ENCODE data around the gene DPP9.
"Not testable (repeated sequence)": the region's sequence is repeated elsewhere in the genome, so short reads cannot be mapped to it uniquely, and the experiment has no call there.

Gene DPP9

DNA sequence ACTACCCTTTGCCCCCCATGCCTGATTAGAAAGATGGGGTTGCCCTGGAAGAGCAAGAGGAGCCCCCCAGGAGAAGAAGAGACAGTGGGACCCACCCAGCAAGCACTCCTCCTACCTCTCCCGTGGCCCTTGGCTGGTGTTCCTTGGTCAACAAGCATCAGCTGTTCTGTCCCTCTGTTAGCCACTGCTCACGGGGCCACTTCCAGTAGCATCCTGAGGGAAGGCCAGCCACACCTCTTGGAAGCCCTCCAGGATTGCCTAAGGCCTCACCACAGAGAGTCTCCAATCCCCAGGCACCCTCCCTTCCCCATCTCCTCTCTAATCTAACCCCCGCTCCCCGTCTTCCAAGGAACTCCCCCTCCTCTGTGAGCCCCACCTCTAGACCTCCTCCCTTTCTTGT is 15.1 kb upstream of the DPP9 start:
- no peak for FAIRE-seq

GRCh38 chr19:4737955-4738600 is 14.4 kb upstream of the DPP9 start:
- no peak for FAIRE-seq

DNA sequence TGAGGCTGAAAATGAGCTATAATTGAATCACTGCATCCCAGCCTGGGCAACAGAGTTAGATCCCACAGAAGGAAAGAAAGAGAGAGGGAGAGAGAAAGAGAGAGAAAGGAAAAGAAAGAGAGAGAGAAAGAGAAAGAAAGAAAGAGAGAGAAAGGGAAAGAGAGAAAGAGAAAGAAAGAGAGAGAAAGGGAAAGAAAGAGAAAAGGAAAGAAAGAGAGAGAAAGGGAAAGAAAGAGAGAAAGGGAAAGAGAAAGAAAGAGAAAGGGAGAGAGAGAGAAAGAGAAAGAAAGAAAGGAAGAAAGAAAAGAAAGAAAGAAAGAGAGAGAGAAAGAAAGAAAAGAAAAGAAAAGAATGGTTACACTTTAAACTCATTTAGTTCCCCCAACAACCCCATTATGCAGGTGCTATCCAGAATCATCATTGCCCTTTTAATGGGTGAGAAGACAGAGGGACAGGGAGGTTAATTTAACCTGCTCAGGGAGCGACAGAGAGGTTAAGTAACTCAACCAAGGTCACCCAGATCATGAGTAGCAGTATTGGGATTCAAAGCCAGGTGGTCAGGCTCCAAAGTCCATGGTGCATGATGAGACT is 10.2 kb upstream of the DPP9 start:
- FAIRE-seq, result no peak

GRCh38 chr19:4732680-4733114 is 9.1 kb upstream of the DPP9 start:
- FAIRE-seq, result no peak

- FAIRE-seq, result no peak
Observed at GRCh38 chr19:4730740-4731171, 7.1 kb upstream of the DPP9 start.

- no peak for FAIRE-seq
Observed at GRCh38 chr19:4728871-4729270, 5.2 kb upstream of the DPP9 start.

- FAIRE-seq, result no peak
Observed at GRCh38 chr19:4722671-4723594, 709 bp downstream of the DPP9 start.

DNA sequence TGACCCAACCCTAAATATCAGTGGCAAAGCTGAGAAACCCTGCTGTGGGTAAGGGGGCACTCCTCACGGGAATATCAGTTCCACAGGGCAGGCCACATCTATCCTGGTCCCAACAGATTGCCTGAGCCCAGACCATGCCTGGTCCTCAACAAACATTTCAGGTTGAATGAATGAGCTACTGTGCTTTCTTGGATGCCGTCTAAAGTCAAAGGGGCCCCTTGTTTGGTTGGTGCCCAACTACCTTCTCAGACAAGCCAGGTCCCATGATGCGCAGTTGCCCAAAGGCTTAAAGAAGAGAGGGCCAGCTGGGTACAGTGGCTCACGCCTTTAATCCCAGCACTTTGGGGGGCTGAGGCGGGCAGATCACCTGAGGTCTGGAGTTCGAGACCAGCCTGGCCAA is 2.4 kb downstream of the DPP9 start:
- FAIRE-seq, result no peak

- no peak for FAIRE-seq
Observed at GRCh38 chr19:4720037-4720700, 3.5 kb downstream of the DPP9 start.

GRCh38 chr19:4719499-4719866 is 4.2 kb downstream of the DPP9 start:
- FAIRE-seq, result no peak

- FAIRE-seq, result no peak
Observed at GRCh38 chr19:4717966-4718701, 5.5 kb downstream of the DPP9 start.

DNA sequence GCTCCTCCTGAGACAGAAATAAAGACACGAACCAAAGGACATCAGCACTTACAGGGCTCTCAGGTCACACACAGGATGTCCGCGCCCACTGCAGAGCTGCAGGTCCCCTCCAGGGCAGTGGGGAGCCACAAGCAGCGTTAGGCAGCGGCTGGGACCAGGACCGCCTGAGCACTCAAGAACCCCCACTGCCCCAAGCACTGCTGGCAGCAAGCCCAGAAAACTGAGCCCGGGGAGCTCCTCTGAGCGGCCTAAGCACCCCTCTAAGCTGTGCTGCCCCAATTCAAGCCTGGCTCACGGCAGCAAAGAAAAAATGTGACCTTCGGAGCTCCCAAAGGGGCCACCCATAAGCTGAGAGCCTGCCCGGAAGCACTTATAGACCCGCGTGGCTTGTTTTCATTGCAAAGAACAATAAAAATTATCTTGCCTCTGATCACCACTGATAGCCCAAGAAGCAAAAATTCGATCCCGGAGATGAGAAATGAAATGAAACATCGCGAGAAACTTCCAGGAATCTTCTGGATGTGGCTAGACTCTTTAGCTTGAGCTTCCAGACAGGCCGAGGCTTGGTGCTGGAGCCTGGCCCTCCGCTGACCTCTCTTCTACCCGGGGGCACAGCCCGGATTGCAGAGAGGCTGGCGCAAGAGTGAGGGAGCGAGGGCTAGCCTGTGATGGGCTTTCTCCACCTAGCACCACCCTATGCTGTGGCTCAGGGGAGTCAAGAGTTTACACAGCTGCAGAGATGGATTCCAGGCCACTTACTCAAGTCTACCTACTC is 6.3 kb downstream of the DPP9 start:
- FAIRE-seq, result no peak

GRCh38 chr19:4715529-4716221 is 8.0 kb downstream of the DPP9 start:
- no peak for FAIRE-seq

- not testable (repeated sequence) for FAIRE-seq
Observed at GRCh38 chr19:4715178-4715528, 8.5 kb downstream of the DPP9 start.

DNA sequence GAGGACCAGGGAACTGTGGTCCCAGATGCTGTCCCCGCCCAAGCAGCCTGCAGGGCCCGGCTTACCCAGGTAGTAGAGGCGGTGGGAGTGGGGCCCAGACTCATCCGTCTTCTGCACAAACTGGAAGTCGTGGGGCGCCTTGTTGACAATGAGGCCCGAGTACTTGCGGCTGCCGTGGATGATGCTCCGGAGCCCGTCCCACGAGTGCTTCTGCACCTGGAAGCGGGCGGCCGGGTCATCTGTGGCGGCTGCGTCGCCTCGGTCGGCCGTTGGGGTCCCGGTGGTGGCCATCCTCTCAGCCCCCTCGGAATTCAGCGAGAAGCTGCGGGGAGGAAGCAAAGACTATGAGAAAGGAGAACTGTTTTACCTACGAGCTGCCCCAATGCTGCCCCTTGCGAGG is 9.6 kb downstream of the DPP9 start:
- FAIRE-seq, result no peak

GRCh38 chr19:4713384-4713951 is 10.2 kb downstream of the DPP9 start:
- FAIRE-seq, result no peak

DNA sequence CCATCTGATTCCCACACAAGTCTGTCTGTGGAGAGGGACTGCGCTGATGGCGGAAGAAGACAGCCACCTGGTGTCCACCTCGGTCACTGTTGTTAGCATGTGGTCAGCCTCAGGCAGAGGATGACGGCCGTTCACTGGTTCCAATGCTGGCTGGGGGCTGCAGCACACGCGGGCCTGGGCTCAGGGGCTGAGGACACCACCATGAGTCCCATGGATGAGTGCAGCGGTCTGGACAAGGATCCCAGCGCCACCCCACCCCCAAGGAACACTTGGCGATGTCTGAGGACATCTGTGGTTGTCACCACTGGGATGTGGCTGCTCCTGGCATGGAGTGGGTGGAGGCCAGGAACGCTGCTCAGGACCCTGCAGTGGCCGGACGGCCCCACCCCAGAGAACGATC is 10.9 kb downstream of the DPP9 start:
- no peak for FAIRE-seq

DNA sequence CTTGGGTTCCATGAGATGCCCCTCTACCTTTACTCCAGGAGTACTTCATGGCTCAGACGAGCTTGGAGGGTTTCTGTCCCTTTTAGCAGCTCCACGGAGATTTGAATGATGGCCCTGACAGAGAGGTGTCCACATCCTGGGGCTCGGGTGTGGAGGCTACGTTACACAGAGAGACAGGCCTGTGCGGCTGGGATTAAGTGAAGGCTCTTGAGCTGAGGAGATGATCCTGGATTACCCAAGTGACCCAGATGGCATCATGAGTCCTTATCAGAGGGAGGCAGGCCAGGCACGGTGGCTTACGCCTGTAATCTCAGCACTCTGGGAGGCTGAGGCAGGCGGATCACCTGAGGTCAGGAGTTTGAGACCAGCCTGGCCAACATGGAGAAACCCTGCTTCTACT is 12.4 kb downstream of the DPP9 start:
- no peak for FAIRE-seq

DNA sequence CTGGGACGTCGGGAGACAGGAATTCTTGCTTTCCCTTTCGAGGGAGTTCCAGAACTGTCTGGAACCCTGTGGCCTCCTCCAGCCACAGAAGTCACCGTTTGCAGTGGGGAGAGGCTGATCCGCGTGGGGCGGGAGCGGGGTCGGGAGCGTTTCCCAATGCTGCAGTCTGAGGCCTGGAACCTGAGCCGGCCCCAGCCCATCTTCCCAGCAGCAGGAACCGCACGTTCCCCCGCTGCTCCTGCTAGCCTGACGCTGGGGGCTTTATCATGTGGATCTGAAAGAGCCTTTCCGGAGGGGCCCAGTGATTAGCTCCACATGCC is 13.4 kb downstream of the DPP9 start:
- FAIRE-seq, result no peak

DNA sequence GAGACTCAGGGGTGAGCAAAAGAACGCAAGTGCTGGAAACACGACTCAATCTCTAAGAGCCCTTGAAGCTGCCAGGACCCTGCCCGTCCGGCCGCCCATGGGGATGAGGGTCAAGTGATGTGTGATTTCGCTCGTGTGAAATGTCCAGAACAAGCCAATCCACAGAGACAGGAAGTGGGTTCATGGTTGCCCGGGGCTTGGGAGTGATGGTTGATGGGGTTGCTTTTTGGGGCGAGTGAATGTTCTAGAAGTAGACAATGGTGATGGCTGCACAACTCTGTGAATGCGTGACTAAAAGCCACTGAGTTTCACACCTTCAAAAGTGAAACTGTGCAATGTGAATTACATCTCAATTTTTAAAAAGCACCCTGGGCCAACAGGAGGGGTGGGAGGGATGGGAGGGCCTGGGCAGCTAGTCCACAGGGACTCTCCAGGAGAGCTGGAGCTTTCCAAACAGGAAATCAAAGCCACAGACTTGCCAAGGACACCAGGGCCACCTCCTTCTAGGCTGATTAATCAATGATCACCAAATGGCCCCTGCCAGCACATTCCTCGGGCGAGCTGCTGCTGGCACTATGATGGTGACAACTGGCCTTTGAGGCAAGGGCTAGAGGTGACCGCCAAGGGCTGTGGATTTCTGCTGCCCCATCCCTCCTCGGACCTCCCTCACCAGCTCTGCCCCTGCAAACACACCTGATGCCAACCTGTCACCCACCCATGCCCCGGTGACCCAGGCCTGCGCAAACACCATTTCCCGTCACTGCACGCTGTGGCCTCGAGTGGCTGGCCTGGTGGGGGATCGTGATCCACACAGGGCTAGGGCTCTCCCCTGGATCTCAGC is 14.0 kb downstream of the DPP9 start:
- no peak for FAIRE-seq
